Measurements from ENCODE around the gene C1orf198. TPM values are rescaled to one million over a fixed set of nuclear protein-coding genes. Genes with fewer than 3 reads are reported as not detected.
A peak's percentile ranks its signal among the peaks of the same experiment; 100 is the strongest.

C1orf198 gene
- total RNA-seq, 1 donor, result 75.6 TPM

GRCh38 chr1:230824551-230824918 is 43.8 kb downstream of the C1orf198 start:
- TF ChIP-seq, protein P1, sequence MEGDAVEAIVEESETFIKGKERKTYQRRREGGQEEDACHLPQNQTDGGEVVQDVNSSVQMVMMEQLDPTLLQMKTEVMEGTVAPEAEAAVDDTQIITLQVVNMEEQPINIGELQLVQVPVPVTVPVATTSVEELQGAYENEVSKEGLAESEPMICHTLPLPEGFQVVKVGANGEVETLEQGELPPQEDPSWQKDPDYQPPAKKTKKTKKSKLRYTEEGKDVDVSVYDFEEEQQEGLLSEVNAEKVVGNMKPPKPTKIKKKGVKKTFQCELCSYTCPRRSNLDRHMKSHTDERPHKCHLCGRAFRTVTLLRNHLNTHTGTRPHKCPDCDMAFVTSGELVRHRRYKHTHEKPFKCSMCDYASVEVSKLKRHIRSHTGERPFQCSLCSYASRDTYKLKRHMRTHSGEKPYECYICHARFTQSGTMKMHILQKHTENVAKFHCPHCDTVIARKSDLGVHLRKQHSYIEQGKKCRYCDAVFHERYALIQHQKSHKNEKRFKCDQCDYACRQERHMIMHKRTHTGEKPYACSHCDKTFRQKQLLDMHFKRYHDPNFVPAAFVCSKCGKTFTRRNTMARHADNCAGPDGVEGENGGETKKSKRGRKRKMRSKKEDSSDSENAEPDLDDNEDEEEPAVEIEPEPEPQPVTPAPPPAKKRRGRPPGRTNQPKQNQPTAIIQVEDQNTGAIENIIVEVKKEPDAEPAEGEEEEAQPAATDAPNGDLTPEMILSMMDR (IDR thresholded peaks at IDR 0.05; ENCODE audit: insufficient read depth, low read length), result no peak
- DNase-seq (ENCODE audit: low read depth), result peak; percentile 79
- H3K4me3 ChIP-seq (ENCODE audit: low read depth, low read length), result no peak overlapping the region

DNA sequence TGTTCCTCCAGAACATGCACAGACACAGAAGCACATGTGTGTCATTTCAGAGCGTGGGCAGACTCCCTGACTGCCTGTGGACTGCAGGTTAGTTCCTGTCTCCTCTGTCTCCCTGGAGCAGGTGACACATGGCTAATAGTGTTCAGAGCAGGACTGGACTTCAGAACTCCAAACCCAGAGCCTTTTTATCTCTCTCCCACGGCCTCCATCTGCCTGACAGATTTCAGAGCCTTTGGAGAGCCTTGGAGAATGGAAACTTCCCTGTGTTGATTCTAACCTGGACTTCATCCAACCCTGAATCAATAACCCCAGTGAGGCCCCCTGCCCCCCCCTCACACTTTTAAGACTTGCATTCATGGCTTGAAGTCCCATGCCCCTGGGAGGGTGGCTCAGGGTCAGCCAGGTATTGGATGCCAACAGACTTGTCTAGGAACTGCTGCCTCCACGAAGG is 44.4 kb downstream of the C1orf198 start:
- H3K4me3 ChIP-seq (ENCODE audit: low read depth, low read length), result no peak overlapping the region
- DNase-seq (ENCODE audit: low read depth), result no peak

DNA sequence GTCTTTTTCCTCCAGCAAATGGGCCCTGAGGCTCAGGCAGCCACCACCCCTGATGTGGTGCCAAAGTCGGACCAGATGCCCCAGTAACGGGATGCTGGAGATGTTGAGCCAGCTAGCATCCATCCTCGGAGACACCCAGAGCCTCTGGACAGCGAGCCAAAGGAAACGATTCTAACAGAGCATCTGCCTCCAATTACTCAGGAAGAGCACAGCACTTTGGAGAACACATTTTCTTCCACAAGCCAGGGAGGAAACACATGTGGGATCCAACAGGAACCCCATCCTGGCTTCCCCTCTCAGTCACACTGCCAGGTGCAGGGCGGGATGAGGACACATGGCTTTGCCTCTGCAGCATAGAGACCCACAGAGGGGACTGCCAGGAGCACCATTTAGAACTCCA is 44.9 kb downstream of the C1orf198 start:
- no peak overlapping the region for H3K4me3 ChIP-seq (ENCODE audit: low read depth, low read length)
- peak; percentile 60 for DNase-seq (ENCODE audit: low read depth)
- TF ChIP-seq, protein P1 (IDR thresholded peaks at IDR 0.05; ENCODE audit: insufficient read depth, low read length), result no peak

More for the DNA sequence above, 44.4 kb downstream of the C1orf198 start:
- TF ChIP-seq, protein P1 (IDR thresholded peaks at IDR 0.05; ENCODE audit: insufficient read depth, low read length), result no peak

- no peak overlapping the region for H3K4me3 ChIP-seq (ENCODE audit: low read depth, low read length)
- peak; percentile 83 for DNase-seq (ENCODE audit: low read depth)
- TF ChIP-seq, protein P1 (IDR thresholded peaks at IDR 0.05; ENCODE audit: insufficient read depth, low read length), result no peak
These were observed 46.2 kb downstream of the C1orf198 start for GRCh38 chr1:230822092-230822581.

DNA sequence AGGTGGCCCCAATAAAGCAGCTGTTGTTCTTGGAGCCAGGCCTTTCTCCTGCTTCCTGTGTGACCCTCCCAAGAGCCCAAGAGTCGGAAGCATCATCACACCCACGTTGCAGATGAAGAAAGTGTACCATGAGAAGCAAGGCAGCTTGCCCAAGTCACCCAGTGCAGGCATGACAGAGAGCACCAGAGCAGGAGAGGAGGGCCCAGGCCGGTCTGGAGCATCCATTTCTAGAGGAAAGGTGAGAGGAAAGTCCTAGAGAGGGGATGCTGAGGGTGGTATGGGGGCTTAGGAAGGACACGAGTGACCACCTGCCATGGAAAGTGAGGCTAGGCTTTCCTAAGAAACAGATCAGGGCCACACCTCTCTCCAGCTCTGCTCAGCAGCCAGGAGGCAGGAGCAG is 47.0 kb downstream of the C1orf198 start:
- no peak overlapping the region for H3K4me3 ChIP-seq (ENCODE audit: low read depth, low read length)
- TF ChIP-seq, protein P1 (IDR thresholded peaks at IDR 0.05; ENCODE audit: insufficient read depth, low read length), result no peak
- no peak for DNase-seq (ENCODE audit: low read depth)

DNA sequence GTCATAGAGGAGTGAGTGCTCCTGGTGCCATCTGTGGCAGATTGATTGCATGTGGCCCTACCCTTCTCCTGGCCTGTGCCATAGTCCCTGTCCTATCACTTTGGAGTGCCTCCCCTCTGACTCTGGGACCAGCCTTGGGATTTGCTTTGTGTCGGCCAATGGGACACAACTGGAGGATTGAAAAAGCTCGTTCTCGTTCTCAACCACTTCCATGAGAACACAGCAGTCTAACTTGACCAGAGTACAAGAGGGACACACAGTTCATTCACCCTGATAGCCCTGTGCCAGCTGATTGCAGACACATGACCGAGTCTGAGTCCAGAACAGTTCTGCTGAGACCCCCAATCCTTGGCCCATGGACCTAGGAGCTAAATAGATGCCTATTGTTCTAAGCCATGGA is 47.8 kb downstream of the C1orf198 start:
- no peak overlapping the region for H3K4me3 ChIP-seq (ENCODE audit: low read depth, low read length)
- DNase-seq (ENCODE audit: low read depth), result no peak
- TF ChIP-seq, protein P1 (IDR thresholded peaks at IDR 0.05; ENCODE audit: insufficient read depth, low read length), result no peak

GRCh38 chr1:230819976-230820375 is 48.3 kb downstream of the C1orf198 start:
- H3K4me3 ChIP-seq (ENCODE audit: low read depth, low read length), result no peak overlapping the region
- TF ChIP-seq, protein P1 (IDR thresholded peaks at IDR 0.05; ENCODE audit: insufficient read depth, low read length), result no peak
- DNase-seq (ENCODE audit: low read depth), result no peak
